ENCODE measurements around the gene ZSCAN18.

Gene ZSCAN18

DNA sequence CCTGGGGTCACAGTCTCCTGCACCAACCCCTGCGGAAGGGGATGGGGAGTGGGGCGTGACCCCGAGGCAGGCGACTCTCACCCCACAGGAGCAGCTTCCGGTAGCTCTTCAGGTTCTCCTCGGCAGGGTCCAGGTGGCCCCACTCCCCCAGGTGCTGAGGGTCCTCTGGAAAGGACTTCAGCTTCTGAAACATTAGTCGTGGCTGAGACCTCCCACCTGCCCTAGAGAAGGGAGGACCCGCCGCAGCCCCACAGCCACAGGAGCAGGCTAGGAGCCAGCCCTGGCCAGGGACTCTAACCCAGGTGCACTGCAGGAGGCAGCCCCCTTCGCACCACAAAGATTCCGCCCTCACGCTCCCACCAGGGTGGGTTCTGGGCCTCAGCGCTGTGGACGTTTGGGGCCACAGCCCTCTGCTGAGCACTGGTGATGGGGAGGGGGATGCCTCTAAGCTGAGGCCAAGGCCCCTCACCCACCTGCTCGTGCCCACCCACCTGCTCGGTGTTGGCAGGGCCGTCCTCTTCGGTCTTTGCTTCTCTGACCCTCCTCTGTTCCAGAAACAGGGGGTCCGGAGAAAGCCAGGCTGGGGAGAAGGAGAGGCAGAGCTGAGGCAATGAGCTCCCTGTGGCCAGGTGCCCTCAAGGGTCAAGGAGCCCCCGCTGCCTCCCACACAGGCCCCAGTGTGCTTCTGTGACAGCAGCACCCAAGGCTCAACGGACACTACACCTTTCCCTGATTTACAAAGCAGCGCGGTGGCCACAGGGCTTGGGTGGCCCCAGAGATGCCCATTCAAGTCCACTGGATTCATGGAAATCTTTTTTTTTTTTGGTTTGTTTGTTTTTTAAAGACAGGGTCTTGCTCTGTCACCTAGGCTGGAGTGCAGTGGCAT, 11.0 kb downstream of the ZSCAN18 start:
- no peak for DNase-seq

DNA sequence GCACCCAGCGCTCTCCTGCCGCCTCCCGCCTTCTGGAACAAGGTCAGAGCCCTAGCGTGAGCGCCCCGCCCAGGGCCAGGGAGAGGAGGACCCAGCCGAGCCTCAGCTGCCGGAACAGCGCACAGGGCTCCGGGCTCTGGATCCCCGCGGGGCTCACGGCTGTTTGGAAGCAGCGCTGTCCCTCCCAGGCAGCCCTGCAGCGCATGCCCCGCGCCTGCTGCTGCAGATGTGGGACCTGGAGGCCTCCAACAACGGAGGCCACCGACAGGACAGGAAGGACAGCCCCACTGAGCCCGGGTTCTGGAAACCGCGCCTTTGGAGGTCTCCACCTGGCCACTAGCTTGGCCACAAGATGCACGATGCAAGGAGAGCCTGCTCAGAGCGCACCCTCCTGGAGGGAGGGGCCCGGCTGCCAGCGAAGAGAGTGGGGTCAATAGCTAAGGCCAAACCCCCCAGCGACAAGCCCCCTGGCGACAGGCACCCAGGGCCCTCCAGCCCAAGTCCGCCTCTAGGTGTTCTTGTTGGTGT, 12.6 kb downstream of the ZSCAN18 start:
- DNase-seq = no peak

DNA sequence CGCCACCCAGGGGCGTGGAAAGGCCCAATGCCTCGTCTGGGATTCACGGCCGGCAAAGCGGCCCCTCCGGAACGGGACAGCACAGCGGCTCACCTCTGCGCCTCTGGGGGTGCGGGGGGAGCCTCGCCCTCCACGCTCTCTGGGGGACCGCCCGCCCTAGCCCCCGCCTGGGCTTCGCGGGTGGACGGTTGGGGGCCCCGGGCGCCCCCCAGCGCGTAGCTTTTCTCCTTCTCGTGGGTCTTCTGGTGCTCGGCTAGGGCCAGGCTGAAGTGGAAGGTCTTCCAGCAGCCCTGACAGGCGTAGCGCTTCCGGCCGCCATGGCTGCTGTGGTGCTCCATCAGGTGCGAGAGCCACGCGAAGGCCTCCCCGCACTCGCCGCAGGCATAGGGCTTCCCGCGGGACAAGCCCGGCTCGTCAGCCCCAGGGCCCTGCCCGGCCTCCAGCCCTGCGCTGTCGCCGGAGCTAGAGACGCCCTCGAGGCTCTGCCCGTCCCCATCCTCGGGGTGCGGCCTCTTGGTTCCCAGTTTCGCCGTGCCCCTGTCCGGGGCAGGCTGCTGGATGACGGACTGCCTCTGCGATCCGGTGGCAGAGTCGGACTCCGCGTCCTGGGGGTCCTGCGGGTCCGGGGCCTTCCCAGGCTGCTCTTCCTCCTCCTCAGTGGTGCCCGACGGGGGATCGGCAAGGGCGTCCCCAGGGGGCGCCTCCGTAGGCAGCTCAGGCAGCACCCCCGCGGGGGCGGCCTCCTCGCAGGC, 13.3 kb downstream of the ZSCAN18 start:
- DNase-seq = no peak

DNA sequence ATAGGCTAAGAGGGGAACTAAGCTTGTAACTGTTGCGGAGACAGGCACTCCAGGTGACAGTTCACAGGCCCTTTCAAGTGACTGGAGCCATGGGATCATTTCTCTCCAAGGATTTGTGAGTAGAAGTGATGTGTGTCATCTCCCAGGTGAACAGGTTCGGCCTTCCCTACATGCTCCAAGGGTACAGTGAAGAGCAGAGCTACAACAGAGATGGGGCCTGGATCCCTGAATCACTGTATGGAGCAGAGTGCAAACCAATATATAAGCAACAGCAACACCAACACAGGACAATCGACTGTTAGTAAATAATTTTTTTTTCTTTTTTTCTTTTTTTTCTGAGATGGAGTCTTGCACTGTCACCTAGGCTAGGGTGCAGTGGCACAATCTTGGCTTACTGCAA, 15.0 kb downstream of the ZSCAN18 start:
- peak; percentile 50 for DNase-seq

DNA sequence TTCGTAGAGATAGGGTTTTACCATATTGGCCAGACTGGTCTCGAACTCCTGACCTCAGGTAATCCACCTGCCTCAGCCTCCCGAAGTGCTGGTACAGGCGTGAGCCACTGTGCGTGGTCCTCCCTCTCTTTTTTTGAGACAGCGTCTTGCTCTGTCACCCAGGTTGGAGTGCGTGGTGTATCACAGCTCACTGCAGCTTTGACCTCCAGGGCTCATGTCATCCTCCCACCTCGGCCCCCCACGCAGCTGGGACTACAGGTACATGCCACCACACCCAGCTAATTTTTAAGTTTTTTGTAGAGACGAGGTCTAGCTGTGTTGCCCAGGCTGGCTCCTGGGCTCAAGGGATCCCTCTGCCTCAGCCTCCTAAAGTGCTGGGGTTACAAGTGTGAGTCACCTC, 18.2 kb downstream of the ZSCAN18 start:
- no peak for DNase-seq

DNA sequence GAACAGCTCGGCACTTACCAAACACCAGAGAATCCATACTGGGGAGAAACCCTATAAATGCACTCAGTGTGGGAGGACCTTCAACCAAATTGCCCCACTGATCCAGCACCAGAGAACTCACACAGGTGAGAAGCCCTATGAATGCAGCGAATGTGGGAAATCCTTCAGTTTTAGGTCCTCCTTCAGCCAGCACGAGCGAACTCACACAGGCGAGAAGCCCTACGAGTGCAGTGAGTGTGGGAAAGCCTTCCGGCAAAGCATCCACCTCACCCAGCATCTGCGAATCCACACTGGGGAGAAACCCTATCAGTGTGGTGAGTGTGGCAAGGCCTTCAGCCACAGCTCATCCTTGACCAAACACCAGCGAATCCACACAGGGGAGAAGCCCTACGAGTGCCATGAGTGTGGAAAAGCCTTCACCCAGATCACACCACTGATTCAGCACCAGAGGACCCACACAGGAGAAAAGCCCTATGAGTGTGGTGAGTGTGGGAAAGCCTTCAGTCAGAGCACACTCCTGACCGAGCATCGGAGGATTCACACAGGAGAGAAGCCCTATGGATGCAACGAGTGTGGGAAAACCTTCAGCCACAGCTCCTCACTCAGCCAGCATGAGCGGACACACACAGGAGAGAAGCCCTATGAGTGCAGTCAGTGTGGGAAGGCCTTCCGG, 30.7 kb downstream of the ZSCAN18 start:
- no peak for DNase-seq

DNA sequence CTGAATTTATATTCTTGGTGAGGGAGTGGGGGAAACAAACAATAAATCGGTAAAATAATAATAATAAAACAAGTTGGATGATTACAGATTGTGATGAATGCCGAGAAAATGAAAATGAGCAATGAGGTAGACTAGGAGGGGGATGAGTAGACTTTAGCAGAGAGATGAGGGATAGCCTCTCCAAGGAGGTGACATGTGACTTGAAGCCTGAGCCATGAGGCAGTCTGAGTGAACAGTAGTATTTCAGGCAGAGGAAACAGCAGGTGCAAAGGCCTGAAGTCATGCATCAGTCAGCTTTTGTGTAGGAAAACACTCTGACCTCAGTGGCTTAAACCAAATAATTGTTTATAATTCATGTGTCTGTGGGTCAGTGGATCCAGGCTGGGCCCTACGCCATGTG, 34.3 kb downstream of the ZSCAN18 start:
- no peak for DNase-seq

DNA sequence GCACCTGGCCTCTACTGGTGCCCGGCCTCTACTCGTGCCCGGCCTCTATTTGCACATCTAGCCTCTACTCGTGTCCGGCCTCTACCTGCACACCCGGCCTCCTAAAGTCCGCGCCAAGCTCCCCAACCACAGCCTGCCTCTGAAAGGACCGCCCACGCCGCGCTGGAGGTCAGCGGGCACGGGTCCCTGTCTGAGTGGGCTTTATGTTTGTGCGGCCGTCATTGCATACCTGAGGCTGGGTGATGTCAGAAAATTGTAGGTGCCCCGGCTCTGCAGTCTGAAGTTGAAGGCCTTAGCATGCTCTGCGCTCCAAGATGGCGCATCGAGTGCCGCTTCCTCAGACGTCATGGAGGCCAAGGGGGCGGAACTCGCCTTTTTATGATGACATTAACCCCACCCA, 37.8 kb downstream of the ZSCAN18 start:
- DNase-seq = no peak

DNA sequence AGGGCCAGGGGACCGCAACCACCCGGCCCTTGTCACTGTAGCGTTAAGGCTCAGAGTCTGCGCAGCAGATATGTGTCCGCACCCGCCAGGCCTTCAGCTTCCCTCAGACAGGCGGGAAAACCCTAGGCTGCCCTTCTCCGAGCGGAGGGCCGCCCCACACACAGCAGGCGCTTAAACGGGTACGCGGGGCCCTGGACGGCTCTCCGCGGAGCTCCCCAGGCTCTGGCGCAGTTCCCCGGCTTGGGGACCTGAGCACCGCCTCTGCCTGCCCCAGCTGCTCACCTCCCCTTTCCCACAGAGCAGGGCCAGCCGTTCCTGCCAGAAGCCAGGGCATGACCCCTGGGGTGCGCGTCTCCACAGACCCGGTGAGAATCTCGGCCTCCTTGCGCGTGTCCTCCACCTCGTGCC, 38.4 kb downstream of the ZSCAN18 start:
- DNase-seq = no peak

DNA sequence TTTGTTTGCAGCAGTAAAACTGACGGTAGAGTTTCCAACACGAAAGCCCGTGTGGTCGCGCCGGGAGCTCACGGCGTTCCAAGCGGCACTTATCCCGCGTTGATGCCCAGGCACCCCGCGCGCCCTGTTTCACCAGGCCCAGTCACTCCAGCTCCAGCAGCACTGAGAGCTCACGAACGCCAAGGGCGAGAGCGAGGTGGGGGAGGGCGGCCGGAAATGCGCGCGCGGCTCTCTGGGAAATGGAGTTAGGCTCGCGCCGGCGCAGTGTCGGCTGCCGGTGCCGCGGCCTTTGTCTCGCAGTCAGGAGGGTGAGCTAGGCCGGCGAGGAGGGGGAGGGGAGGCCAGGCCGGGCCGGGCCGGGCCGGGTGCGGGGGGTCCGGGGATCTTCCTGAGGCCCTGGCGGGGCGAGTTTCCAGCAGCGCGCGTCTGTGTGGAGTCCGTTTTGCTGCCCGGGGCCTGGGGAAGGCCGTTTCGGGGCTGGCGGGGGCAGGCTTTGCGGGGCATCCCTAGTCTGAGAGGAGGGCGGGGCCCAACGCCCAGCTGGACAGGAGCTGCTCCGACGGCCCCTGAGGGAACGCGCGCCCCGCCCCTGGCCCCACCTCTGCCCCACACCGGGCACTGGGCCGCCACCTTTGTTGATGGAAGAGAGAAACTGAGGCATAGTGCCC, 38.9 kb downstream of the ZSCAN18 start, which contains the start of gene ZNF135:
TSS of gene ZNF135 (plus strand) at position 280 of the 668 bp plus-strand sequence. CDS start 721 bp downstream, outside the sequence.
- peak; percentile 97 for DNase-seq

DNA sequence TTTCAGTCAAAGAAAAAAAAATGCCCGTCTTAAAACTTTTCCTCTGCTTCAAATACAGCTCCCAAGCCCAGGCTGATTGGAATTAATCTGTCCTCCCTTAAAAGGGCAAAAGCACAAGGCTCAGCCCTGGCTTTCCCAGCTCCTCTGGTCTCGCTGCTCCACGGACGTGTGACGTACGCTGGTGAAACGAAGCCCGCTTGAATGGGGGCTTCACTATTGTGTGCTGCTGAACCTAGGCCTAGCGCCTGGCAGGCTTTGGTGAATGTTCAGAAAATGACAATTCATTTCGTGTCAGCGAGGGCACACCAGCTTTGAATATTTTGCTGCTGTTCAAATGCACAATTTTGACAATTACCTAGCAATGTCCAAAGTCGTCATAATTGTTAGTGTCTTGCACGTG, 39.6 kb downstream of the ZSCAN18 start:
- DNase-seq = no peak

DNA sequence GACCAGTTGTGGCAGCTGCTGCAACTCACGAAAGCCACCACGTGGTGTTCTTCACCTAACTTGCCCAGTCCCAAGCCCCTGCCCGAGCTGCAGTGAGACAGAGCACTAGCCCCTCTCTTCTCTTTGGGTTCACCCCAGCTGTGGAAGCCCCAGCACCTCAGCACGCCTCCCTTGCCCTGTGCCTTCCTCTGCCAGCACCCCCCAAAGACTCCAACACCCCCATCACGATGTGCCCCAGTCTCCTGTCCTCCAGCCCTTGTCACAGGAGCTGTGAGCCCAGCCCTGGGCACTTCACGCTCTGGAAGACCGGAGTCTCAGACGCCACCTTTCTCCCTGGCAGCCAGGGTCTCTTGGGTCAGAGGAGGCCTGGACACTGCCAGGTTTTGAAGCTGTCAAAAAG, 41.2 kb downstream of the ZSCAN18 start:
- no peak for DNase-seq

DNA sequence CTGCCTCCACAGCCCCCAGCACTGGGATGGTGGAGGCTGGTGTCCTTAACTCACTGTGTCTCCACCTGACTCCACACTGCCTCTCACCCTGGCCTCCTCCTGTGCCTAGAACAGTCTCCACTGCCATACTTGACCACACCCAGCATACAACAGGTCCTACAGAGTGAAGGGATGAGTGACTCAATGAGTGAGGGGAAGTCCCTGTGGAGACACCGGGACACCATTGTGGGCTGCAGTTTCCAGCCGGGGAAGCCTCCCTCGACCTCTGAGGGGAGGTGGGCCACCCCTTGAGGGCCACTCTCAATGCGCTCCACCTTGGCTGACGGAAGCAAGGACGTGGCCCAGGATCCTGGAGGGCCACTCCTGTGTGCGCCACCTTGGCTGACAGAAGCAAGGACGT, 41.8 kb downstream of the ZSCAN18 start:
- no peak for DNase-seq

DNA sequence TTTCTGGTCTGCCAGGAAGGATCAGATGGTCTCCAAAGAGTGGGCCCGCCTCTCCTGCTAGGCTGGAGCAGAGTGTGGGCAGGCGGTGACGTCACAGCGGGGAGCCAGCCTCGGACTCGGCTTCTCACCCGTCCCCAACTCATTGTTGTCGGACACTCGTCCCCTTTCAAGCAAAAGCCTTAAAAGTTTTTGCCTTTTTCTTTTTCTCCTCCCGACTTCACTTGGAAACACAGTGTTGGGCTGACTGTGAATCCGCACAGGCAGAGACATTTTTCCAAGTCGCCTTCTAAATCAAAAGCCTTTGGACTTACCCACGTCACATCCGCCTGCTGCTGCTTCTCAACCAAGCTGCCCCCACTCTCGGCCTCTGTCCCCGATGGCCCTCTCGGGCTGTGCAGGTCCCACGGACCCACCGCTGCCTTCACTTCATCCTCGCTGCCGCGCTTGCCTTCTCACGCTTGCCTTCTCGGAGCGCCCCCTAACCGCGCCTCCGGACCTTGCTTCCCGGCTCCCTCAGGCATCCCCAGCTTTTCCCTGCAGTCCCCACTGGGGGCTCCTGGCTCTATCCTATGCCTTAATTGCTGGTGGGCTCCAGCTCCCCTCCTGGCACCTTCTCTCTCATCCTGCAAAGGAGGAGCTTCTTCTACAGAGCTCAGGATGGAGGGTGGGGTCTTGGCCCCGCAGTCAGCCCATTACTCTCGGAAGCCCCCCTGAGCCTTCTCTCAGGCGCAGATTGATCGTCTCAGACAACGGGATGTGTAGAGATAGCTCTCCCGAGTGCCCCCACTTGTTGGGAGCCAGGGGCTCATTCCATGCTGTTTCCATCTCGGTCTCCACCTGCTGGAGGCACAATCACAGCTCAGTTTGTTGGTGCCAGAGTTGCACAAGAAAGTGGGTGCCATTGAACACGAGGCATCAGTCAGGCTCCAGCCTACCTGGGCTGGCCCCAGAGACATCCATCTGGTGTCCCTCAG, 42.8 kb downstream of the ZSCAN18 start:
- DNase-seq = peak; percentile 88

DNA sequence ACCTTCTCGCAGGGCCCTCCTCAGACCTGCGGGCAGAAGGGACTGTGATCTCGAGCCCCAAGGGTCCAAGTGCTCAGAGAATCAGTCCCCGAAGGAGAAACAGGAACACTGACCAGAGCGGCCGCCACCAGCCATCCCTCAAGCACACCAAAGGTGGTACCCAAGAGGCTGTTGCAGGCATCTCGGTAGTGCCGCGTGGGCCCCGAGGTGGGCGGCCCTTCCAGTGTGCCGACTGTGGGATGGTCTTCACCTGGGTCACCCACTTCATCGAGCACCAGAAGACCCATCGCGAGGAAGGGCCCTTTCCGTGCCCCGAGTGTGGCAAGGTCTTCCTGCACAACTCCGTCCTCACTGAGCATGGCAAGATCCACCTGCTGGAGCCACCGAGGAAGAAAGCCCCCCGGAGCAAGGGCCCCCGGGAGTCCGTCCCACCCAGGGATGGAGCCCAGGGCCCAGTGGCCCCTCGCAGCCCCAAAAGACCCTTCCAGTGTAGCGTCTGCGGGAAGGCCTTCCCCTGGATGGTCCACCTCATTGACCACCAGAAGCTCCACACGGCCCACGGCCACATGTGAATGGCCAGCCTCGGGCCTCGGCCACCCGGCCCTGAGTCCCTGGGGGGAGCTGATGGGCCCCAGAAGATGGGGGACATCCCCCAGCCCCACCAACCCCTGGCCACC, 44.4 kb downstream of the ZSCAN18 start:
- DNase-seq = no peak

DNA sequence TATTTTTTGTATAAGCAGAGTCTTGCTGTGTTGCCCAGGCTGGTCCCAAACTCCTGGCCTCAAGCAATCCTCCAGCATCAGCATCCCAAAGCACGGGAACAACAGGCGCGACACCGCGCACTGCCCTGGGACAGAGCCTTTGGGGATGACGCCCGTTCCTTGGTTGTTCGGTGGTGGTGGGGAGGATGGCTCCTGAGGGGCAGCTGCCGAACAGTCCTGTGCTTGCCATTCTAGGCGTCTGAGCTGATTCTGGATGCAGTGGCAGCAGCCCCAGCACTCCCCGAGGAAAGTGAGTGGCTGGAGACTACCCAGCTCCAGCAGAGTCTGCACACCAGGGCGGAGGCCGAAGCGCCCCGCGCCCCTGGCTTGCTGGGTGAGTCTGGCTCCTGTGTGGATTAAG, 45.8 kb downstream of the ZSCAN18 start:
- DNase-seq = no peak

DNA sequence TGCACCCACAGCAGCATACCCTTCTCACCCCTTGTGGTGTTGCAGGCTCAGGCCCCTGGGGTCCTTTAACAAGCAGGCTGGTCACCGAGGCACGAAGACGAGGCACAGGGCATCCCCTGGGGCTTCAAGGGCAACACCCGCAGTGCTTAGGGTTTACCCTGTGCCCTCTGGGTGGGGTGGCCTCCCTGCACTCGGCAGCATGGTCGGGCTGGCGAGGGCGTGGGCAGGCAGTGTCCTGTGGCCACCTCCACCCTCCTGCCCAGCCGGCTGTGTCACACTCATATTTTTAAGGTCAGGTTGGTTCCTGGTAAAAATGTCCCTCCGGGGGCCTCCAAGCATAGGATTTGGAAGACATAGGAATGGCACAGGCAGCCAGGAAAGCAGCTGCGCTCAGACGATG, 50.4 kb downstream of the ZSCAN18 start:
- no peak for DNase-seq

DNA sequence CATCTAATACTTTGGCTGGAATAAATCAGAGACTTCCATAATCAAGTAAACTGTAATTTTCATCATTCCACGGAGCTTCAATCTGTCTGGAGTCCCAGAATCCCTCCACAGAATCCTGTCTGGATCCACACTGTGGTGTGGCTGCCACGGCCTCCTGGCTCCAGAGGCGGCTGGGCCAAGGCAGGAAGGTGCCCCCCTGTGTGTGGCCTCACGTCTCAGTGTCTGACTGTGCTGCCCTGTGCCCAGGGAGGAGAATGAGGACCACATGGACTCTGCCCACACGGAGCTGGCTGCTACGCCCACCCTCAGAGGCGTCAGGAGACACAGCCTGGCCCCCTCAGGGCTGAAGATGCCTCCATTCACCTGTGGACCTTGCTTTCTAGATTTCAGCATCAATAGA, 51.2 kb downstream of the ZSCAN18 start:
- no peak for DNase-seq

DNA sequence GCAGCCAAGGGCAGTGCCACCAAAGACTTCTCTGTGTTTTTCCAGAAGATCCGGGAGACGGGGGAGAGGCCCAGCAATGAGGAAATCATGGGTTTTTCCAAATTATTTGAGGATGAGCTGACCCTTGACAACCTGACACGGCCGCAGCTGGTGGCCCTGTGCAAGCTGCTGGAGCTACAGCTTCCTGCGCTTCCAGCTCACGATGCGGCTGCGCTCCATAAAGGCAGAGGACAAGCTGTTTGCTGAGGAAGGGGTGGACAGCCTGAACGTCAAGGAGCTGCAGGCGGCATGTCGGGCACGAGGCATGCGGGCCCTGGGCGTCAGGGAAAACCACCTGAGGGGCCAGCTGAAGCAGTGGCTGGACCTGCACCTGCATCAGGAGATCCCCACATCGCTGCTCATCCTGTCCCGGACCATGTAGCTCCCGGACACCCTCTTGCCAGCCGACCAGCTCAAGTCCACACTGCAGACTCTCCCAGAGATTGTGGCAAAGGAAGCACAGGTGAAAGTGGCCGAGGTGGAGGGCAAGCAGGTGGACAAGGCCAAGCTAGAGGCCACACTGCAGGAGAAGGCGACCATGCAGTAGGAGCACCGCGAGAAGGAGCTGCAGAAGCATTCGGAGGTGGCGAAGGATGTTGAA, 52.5 kb downstream of the ZSCAN18 start:
- no peak for DNase-seq

DNA sequence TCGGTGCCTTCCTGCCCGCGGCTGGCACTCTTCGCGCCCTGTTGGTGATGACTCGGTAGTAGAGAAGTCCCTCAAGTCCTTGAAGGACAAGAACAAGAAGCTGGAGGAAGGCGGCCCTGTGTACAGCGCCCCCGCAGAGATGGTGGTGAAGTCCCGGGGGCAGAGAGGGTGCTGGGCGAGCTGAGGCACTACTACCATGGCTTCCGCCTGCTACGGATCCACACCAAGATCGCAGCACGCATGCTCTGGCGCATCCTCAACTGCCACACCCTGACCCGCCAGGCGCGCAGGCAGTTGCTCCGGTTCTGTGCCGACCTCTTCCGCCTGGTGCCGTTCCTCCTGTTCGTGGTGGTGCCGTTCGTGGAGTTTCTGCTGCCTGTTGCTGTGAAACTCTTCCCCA, 53.1 kb downstream of the ZSCAN18 start:
- DNase-seq = no peak

Data from eye (tissue), 1 donor.